Hepatic stellate cell (primary cell): ENCODE measurements around the gene RASSF8.

Experiments
- DNase-seq: peaks from one replicate; pipeline ENCODE4 v3.0.0; 2011; ENCODE audit warnings: low spot score

The RASSF8 gene

GRCh38 chr12:25992026-25992782 lies 33.7 kb downstream of the RASSF8 start:
- DNase-seq: no peak

- DNase-seq: peak; percentile 28
These were observed 35.6 kb downstream of the RASSF8 start for GRCh38 chr12:25993901-25994651.

DNA sequence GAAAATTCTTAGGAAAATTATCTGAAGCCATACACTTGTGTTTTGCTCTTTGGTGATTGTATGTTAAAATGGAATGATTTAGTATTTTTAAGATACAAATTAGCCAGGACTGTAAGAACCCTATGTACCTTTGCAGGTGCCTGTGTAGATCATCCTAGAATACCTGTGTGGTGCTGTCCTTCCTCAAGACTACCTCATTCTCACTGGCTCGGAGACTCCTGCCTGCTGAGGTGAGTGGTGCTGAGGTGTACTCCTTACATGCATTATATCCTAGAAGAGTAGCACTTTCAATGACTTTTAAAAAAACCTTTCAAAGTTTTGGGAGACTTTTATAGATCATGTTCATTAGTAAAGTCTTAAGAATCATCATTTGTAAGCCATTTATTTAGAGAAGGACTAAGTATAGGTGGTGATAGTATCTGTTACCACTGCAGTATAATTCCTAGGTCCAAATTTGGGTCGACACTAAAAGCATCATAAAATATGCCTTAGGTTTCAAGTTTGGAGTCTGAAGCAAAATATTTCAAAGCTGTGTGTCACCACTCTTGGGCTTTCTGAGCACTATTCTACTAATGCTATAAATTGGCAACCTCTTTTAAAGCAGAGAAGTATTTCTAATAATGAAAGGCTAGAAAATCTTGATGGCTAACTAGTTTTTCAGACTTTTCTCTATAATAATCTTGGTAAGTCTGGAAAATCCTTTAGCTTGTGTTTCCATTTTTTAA lies 36.6 kb downstream of the RASSF8 start:
- DNase-seq: no peak

DNA sequence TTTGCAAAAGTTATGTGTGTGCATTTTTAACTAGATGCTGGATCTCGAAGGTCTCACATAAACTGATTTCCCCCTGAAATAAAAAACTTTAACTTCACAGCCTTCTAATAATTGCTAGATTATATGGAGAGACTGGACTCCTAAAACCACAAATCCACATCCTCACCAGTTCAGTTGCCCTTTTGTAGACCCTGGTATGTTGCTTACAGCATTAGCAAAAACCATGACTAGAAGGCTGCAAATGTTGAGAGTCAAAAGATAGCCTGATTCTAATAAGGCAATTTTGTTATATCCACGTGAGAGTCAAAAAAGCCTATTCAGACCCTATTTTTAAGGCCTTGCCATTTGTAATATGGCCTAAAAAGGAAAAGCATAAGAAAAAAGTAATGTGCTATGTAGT lies 37.4 kb downstream of the RASSF8 start:
- no peak for DNase-seq

GRCh38 chr12:25996677-25997076 lies 38.2 kb downstream of the RASSF8 start:
- no peak for DNase-seq

DNA sequence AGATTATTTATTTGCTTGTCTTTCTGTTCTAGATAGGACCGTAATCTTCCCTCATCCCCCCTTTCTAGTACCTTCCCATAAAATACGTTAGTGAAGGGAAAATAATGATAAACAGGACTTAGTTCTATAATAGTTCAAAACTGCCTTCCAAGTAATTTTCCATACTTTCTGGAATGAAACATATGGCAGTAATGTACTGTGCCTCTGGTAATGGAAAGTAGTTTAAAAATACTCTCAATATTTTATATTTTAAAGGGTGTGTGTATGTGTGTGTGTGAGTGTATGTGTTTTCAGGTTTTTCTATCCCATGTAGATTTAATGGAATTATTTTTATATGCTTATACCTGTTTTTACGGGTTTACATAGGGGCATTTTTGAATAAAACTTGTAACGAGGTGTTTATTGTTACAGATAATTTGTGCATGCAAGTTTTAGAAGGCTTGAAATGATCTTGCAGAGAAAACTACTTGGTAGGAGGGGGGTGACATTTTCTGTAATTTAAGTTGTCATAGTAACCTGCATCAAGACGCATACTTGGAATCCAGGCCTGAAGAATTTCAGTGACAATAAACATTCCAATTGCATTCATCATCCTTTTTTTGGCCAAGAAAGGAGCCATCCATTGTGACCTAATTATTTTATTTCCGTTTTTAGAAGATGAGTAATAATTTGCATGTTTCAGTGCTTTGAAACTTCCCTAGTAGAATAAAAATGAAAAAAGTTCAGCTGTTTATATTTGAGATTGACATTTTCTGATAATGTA lies 38.9 kb downstream of the RASSF8 start:
- peak; percentile 38 for DNase-seq

DNA sequence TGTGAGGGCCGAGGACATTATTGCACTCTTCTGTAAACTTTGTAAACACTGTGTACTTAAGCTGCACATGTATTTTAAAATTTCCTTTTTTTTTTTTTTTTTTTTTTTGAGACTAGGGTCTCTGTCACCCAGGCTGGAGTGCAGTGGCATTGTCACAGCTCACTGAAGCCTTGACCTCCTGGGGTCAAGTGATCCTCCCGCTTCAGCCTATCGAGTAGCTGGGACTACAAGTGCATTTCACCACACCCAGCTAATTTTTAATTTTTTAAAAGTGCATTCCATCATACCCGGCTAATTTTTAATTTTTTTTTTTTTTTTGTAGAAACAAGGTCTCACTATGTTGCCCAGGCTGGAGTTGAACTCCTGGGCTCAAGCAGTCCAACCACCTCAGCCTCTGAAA lies 42.4 kb downstream of the RASSF8 start:
- DNase-seq: no peak

DNA sequence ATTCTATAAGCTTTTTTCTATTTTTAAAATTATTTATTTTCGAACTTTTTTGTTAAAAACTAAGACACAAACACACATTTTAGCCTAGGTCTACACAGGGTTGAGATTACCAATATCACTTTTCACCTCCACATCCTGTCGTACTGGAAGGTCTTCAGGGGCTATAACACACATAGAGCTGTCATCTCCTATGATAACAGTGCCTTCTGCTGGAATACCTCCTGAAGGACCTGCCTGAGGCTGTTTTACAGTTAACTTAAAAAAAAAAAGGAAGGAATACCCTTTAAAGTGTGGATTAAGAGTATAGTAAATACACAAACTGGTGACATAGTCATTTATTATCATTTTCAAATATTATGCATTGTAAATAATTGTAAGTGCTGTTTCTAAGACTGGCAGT lies 43.0 kb downstream of the RASSF8 start:
- DNase-seq: no peak

DNA sequence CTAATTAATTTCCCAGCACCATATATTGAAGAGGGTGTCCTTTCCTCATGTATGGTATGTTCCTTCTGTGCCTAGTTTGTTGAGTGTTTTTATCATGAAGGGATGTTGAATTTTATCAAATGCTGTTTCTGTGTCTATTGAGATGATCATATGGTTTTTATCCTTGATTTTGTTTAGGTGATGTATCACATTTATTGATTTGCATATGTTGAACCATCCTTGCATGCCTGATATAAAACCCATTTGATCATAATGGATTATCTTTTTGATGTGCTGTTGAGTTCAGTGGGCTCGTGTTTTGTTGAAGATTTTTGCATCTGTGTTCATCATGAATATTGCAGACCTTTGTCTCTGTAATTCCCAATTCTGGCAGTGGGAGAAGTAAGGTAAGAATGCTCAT lies 44.6 kb downstream of the RASSF8 start:
- no peak for DNase-seq

- DNase-seq: no peak
These were observed 49.1 kb downstream of the RASSF8 start for GRCh38 chr12:26007566-26007965.

DNA sequence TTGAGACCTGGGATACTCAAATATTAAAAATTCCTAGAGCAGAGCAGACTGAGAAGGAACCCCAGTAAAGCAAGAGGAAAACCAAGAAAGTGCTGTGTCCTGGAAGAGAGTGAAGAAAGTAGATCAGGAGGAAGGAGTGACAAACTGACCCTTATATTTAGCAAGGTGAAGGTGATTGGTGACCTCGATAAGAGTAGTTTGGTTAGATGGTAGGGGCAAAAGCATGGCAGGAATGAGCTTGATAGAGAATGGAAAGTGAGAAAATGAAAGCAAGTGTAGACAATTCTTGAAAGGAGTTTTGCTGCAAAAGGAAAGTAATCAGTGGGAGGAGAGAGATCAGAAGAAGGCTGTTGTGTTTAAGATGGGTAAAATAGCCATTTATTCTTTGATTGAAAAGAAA lies 51.1 kb downstream of the RASSF8 start:
- no peak for DNase-seq

GRCh38 chr12:26010293-26010821 lies 51.9 kb downstream of the RASSF8 start:
- DNase-seq: no peak

GRCh38 chr12:26011099-26011498 lies 52.6 kb downstream of the RASSF8 start:
- DNase-seq: peak; percentile 20

DNA sequence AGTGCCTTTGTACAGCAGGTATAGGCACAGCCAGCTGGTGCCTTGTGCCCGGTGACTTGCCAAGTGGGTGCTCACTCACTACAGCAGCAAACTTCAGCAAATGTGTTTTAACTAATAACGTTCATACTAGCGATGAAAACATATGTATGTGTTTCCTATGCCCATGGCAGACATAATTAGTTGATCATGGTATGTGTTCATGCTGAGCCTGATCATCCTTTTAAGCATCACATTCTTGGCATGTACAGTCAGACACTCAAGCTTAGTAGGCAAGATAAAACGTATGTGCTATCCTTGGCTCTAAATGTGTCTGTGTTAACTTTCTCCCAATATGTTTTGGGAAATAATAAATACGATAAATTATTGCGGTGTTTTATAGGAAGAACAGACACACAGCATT lies 55.6 kb downstream of the RASSF8 start:
- DNase-seq: no peak

- no peak for DNase-seq
These were observed 58.0 kb downstream of the RASSF8 start for GRCh38 chr12:26016516-26016915.

GRCh38 chr12:26017484-26018211 lies 59.2 kb downstream of the RASSF8 start:
- DNase-seq: no peak

DNA sequence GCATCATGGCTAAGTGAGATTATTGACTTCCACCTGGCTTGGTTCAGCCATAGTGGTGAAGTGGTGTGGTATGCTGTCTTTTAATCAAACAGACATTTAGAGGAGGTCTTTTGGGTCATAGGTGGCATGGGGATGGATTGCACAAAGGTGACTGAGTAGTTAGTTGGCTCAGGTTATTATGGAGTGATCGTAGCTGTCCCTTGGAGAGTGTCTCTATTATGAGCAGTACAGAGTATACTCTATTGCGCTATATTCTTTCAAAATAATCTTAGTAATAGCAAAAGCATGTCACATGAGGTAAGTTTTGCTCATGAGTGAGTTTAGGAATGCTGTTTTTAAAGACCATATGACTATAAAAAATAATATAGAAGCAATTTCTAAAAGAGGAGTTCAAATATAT lies 60.4 kb downstream of the RASSF8 start:
- DNase-seq: no peak

- no peak for DNase-seq
These were observed 63.1 kb downstream of the RASSF8 start for GRCh38 chr12:26021534-26021933.

DNA sequence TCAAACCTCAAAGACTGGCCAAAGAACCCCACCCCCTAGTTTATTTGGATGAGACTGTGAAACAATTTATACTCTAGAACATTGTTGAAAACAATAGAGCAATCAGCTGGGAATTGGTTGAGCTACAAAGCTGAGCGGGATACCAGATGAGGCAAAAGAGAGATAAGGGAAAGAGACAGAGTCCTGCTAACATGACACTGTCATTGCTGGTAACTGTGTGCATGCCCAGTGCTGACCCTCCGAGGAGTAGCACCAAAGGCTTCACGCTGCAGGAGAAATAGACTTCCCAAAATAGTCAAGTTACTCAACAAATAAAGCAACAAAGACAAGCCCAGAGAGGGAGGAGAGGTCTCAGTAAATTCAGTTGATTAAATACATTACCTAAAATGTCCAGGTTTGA lies 63.6 kb downstream of the RASSF8 start:
- no peak for DNase-seq

- DNase-seq: no peak
These were observed 68.2 kb downstream of the RASSF8 start for GRCh38 chr12:26026713-26027112.

- DNase-seq: no peak
These were observed 68.9 kb downstream of the RASSF8 start for GRCh38 chr12:26027401-26027800.
